ENCODE measurements around the gene PLCB3. TPM values are rescaled to one million over a fixed set of nuclear protein-coding genes. Genes with fewer than 3 reads are reported as not detected.

The PLCB3 gene
- total and polyA plus RNA-seq, 2 of the 13 experiments (the other 11 are each of a cell fraction or from before 2014, with no cell fraction given), result 7.5 to 13.8 TPM

DNA sequence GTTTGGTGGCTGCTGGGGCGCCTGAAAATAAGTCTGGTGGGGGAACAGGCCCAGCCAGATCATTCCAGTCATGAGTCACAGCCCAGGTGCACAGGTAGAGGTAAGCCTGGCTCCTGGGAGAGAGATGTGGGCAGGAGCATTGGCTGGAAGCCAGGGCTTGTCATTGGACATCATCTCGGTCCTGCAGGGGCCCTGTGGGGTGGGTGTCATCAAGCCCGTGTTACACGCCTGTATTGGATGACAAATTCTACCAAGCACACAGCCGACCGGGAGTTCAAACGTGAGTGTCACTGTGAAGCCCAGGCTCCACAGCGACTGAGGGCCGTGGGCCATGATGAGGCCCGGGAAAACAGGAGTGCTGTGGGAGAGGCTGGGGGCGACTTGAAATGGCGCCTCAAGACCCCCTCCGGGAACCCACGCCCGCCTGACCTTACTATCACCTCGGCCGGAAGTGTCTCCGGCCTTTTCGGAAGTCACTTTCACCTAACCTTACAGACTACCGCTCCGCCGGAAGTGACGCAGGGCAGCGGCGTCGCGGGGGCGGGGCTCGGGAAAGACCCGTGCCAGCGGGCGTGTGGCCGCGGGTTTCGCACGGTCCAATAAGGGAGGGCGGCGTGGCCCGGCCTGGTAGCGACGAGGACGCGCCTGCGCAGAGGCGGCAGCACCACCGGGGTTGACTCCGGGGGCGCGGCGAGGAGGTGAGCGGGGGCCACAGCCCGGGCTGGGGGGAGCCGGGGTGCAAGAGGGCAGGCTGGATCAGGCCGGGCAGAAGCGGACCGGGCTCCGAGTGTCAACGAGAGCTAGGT, 10.7 kb upstream of the PLCB3 start, which contains the start of gene FKBP2 (continued):
- TF ChIP-seq, protein P1, sequence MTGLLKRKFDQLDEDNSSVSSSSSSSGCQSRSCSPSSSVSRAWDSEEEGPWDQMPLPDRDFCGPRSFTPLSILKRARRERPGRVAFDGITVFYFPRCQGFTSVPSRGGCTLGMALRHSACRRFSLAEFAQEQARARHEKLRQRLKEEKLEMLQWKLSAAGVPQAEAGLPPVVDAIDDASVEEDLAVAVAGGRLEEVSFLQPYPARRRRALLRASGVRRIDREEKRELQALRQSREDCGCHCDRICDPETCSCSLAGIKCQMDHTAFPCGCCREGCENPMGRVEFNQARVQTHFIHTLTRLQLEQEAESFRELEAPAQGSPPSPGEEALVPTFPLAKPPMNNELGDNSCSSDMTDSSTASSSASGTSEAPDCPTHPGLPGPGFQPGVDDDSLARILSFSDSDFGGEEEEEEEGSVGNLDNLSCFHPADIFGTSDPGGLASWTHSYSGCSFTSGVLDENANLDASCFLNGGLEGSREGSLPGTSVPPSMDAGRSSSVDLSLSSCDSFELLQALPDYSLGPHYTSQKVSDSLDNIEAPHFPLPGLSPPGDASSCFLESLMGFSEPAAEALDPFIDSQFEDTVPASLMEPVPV (CRISPR knock-in tag; IDR thresholded peaks at IDR 0.05), result peak; percentile 26
- TF ChIP-seq ZNF260 (CRISPR knock-in tag; IDR thresholded peaks at IDR 0.05; ENCODE audit: borderline replicate concordance, low read depth) (no peak), RBM39 (IDR thresholded peaks at IDR 0.05; ENCODE audit: low read depth, low read length, poor library complexity, severe bottlenecking) (no peak), ZNF354B (CRISPR knock-in tag; IDR thresholded peaks at IDR 0.05) (no peak), NCOA2 (CRISPR knock-in tag; IDR thresholded peaks at IDR 0.05) (peak; percentile 52; the same call in 1 of the 2 replicates), BRD4 (CRISPR knock-in tag; IDR thresholded peaks at IDR 0.05) (peak; percentile 68; the same call in 1 of the 2 replicates), TP53 (CRISPR knock-in tag; conservative IDR thresholded peaks at IDR 0.05) (0 out of 2 replicates have a peak, but pooled peaks have one; percentile 70), SRF (IDR thresholded peaks at IDR 0.05; ENCODE audit: low read depth, low read length) (no peak), GPN1 (CRISPR knock-in tag; IDR thresholded peaks at IDR 0.05; ENCODE audit: borderline replicate concordance) (no peak), TGIF2 (CRISPR knock-in tag; IDR thresholded peaks at IDR 0.05) (peak; percentile 66; the same call in 1 of the 2 replicates), KLF6 (CRISPR knock-in tag; IDR thresholded peaks at IDR 0.05) (no peak)
- TF ChIP-seq, protein P2, sequence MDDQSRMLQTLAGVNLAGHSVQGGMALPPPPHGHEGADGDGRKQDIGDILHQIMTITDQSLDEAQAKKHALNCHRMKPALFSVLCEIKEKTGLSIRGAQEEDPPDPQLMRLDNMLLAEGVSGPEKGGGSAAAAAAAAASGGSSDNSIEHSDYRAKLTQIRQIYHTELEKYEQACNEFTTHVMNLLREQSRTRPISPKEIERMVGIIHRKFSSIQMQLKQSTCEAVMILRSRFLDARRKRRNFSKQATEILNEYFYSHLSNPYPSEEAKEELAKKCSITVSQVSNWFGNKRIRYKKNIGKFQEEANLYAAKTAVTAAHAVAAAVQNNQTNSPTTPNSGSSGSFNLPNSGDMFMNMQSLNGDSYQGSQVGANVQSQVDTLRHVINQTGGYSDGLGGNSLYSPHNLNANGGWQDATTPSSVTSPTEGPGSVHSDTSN (CRISPR knock-in tag; IDR thresholded peaks at IDR 0.05; ENCODE audit: borderline replicate concordance), result no peak
- TF ChIP-seq, protein P3, sequence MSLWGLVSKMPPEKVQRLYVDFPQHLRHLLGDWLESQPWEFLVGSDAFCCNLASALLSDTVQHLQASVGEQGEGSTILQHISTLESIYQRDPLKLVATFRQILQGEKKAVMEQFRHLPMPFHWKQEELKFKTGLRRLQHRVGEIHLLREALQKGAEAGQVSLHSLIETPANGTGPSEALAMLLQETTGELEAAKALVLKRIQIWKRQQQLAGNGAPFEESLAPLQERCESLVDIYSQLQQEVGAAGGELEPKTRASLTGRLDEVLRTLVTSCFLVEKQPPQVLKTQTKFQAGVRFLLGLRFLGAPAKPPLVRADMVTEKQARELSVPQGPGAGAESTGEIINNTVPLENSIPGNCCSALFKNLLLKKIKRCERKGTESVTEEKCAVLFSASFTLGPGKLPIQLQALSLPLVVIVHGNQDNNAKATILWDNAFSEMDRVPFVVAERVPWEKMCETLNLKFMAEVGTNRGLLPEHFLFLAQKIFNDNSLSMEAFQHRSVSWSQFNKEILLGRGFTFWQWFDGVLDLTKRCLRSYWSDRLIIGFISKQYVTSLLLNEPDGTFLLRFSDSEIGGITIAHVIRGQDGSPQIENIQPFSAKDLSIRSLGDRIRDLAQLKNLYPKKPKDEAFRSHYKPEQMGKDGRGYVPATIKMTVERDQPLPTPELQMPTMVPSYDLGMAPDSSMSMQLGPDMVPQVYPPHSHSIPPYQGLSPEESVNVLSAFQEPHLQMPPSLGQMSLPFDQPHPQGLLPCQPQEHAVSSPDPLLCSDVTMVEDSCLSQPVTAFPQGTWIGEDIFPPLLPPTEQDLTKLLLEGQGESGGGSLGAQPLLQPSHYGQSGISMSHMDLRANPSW (CRISPR knock-in tag; IDR thresholded peaks at IDR 0.05; ENCODE audit: borderline replicate concordance), result peak; percentile 53; the same call in 1 of the 2 replicates
- TF ChIP-seq, protein P4, sequence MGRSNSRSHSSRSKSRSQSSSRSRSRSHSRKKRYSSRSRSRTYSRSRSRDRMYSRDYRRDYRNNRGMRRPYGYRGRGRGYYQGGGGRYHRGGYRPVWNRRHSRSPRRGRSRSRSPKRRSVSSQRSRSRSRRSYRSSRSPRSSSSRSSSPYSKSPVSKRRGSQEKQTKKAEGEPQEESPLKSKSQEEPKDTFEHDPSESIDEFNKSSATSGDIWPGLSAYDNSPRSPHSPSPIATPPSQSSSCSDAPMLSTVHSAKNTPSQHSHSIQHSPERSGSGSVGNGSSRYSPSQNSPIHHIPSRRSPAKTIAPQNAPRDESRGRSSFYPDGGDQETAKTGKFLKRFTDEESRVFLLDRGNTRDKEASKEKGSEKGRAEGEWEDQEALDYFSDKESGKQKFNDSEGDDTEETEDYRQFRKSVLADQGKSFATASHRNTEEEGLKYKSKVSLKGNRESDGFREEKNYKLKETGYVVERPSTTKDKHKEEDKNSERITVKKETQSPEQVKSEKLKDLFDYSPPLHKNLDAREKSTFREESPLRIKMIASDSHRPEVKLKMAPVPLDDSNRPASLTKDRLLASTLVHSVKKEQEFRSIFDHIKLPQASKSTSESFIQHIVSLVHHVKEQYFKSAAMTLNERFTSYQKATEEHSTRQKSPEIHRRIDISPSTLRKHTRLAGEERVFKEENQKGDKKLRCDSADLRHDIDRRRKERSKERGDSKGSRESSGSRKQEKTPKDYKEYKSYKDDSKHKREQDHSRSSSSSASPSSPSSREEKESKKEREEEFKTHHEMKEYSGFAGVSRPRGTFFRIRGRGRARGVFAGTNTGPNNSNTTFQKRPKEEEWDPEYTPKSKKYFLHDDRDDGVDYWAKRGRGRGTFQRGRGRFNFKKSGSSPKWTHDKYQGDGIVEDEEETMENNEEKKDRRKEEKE (IDR thresholded peaks at IDR 0.05), result no peak
- TF ChIP-seq, protein P5, sequence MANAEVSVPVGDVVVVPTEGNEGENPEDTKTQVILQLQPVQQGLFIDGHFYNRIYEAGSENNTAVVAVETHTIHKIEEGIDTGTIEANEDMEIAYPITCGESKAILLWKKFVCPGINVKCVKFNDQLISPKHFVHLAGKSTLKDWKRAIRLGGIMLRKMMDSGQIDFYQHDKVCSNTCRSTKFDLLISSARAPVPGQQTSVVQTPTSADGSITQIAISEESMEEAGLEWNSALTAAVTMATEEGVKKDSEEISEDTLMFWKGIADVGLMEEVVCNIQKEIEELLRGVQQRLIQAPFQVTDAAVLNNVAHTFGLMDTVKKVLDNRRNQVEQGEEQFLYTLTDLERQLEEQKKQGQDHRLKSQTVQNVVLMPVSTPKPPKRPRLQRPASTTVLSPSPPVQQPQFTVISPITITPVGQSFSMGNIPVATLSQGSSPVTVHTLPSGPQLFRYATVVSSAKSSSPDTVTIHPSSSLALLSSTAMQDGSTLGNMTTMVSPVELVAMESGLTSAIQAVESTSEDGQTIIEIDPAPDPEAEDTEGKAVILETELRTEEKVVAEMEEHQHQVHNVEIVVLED (CRISPR knock-in tag; IDR thresholded peaks at IDR 0.05; ENCODE audit: borderline replicate concordance), result peak; percentile 91
- TF ChIP-seq, protein P6, sequence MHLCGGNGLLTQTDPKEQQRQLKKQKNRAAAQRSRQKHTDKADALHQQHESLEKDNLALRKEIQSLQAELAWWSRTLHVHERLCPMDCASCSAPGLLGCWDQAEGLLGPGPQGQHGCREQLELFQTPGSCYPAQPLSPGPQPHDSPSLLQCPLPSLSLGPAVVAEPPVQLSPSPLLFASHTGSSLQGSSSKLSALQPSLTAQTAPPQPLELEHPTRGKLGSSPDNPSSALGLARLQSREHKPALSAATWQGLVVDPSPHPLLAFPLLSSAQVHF (CRISPR knock-in tag; IDR thresholded peaks at IDR 0.05), result no peak
